ENCODE data around the gene RANBP10.

Gene RANBP10

DNA sequence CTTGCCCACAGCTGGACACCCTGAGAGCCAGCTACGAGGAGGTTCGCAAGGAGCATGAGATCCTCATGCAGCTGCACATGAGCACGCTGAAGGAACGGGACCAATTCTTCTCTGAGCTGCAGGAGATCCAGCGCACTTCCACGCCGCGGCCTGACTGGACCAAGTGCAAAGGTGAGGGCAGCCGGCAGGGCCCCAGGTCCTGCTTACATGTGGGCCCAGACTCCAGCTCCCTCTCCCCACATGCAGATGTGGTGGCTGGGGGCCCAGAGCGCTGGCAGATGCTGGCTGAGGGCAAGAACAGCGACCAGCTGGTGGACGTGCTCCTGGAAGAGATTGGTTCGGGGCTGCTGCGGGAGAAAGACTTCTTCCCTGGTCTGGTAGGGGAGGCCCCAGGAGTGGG lies 19.5 kb upstream of the RANBP10 start:
- DNase-seq, result no peak

DNA sequence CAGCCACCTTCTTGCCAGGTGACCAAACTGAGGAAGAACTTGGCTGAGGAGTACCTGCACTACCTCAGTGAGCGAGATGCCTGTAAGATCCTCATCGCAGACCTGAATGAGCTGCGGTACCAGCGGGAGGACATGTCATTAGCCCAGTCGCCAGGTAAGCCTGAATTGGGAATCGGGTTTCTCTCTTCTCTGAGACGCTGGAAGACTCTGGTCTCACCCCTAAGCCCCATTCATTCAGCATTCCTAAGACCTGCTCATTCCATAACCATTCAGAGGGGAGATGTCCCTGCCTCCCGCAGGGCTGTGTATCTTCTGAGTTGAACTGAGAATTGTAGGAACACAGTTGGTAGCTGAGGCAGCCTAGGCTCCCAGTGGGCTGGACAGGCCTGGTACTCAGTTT lies 18.8 kb upstream of the RANBP10 start:
- DNase-seq, result no peak

DNA sequence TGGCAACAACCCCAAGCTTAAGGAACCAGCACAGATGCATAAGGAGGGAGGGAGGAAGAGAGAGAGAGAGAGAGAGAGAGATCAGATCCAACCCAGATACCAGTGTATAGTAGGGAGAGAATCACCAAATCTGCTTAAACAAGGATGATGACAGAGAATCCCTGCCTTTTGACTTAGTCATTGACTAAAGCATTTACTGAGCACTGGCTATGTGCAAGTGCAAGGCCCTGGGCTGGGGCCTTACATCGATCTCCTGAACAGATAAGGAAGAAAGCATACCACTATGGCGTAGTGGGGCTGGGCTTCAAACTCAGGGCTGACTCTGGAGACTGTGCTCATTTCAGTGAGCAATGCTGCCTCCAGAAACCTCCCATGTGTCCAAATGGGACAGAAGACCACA lies 16.2 kb upstream of the RANBP10 start:
- DNase-seq, result no peak

DNA sequence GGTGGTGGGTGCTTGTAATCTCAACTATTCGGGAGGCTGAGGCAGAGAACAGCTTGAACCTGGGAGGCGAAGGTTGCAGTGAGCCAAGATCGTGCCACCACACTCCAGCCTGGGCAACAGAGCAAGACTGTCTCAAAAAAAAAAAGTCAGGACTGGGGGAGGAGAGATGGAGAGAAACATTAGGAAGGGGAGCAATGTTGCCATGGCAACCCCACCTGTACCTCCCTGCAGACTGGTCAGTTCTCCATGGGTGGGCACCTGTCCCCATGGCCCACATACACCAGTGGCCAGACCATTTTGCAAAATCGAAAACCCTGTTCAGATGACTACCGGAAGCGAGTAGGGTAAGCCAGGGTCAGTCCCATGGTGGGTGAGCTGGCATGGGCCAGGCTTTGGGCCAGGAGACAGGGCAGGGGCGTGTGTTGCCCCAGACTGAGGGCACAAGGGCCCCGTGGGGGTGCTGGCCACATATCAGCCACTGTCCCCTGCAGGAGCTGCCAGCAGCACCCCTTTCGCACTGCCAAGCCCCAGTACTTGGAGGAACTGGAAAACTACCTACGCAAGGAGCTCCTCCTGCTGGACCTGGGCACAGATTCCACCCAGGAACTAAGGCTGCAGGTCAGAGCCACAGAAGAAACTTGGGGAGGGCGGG lies 14.4 kb upstream of the RANBP10 start:
- no peak for DNase-seq

DNA sequence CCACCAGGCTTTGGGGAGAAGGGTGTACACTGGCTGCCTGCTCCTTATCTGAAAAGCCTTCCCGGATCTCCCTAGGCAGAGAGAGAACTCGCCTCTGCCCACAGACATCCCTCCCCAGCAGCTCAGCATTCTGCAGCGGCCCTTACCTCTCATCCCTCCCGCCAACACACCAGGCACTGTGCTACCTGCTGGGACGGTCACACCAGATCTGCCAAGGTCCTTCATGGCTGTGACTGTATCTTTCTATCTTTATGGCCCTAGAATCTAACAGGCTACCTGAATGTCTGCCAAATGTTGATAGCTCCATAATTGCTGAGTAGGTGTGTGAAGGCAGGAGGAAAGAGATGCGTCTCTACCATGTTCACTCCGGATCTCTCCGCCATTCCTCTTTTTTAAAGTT lies 8.2 kb upstream of the RANBP10 start:
- DNase-seq, result no peak

DNA sequence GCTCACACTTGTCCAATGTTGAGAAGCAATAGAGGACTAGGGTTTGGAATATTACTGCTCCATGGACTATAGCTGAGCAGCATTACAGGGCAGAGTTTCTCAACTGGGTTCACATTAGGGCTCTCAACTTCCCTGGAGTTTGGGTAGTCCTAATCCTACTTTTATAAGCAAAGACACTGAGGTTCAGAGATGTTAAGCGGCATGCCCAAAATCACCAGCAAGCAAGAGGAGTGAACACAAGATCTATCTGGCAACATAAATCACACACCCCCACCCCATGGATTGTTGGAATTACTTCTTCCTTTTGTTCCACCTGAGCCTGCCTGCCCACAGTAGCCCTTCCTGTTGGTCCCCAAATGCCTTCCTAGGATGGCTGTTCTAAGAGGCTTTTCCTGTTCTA lies 5.5 kb upstream of the RANBP10 start:
- DNase-seq, result no peak

DNA sequence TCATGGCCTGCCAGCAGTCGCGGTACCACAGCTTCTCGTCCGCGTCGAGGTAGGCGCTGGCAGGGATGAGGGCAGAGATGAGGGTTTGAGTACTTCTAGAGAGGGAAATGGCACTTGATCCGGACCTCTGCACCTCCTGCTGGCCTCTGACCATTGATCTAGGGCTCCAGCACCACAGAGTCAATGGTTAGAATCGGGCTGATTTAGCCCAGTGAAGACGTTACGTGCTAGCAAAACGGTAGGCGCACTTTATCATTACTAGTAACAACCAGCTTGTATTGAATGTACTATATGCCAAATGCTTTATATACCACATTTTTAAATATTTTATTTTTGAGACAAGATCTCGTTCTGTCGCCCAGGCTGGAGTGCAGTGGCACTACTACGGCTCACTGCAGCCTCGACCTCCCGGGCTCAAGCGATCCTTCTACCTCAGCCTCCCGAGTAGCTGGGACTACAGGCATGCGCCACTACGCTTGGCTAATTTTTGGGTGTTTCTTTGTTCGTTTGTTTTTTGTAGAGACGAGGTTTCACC lies 855 bp upstream of the RANBP10 start:
- no peak for DNase-seq

DNA sequence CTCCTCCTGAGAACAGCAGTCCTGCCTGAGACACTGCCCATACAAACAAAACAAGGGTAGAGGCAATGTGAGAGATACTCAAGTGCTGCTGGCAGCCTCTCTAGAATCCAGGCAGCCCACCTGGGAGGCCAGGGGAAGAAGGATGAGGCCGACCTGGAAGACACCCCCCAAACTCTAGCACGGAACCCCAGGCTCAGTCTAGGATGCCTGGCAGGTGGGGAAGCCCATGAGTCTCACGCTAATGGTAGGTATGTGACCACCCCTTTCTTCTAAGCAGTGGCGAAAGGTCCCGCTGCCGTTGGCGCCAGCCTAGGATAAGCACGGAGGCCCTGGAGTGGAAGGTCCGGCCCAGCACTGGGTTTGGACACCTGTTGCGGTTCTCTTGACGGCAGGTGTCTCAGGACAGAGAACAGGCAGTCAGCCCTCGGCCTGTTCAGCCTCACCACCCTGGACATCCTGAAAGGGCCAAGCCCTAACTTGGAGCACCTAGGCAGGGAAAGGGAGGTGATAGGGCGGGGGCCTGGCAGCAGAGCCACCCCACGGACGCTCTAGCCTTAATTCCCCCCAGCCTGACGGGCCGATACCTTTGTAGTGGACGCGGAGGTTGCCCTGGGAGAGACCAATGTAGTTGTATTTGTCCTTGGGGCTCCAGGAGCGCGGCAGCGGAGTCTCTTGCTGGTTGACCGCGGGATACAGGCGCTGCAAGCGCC lies 487 bp downstream of the RANBP10 start:
- no peak for DNase-seq

DNA sequence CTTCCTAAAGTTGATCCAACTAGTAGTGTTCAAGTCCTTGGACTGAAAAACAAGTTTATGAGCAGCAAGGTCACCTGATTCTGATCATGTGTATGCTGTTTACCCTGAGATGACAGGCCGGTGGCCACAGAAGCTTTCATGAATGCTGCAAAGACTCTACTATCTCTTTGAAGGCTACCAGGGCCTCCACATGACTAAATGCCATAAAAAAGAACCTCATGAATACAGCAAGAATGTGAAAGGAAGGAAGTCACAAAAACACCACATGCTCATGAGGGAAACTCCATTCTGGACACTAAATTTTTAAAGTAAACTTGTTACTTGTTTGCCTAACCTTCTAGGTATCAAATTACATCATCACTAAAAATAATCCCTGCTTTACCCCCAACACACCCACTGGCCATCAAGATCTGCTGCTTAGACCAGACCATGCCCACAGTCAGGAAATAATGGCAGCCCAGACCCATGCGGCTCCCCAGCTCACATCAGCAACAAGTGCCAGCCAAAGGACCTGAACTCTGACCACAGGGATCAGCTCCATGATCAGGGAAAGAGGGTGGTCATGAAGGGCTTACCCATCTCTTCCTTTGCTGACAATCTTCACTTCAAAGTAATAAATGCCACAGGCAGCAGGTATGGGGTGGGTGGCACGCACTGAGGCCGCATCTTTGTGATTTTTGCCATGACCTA lies 1.4 kb downstream of the RANBP10 start:
- DNase-seq, result no peak

DNA sequence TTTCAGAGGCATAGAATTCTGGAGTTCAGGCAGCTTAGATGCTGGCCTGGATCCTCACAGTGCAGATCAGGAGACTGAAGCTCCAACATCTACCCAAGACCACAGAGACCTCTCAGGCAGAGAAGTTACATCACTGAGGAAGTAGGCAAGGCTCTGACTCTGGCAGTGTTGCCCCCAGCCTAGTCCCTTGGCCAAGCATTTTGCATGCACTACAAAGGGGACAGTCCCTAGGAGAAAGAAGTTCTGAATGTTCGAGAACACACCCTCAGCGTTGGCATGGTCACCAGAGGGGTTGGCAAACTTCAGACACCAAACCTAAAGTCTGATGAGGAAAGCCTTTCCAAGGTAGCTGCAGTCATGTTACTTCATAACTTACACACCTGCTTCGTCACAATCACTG lies 2.5 kb downstream of the RANBP10 start:
- no peak for DNase-seq

DNA sequence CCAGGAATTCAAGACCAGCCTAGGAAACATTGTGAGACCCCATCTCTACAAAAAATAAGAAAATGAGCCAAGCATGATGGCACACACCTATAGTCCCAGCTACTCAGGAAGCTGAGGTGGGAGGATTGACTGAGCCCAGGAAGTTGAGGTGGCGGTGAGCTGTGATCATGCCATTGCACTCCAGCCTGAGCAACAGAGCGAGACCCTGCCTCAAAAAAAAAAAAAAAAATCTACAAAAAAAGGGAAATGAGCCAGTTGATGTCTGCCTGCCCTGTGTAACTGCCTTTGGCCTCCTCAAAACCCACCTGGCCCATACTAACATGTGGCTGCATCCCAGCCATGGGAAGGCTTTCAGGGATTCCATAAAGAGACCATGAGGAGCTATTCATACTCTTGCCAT lies 4.5 kb downstream of the RANBP10 start:
- DNase-seq, result no peak

DNA sequence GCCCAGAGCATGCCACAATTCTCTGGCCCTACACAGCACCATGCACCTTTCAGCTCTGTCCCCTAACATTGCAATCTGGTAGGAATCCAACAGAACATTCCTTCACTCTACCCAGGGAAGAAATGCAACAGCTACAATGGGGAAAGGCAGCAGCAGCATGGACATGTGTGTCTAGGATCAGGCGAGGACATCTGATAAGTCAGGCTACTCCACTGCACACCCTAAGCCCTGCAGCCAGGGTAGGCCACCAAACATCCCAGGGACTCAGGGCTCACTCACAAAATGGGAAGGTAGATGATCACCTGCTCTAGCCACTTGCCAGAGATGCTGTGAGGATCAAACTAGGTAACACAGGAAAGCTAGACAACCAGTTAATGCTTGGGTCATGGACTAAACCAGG lies 5.1 kb downstream of the RANBP10 start:
- no peak for DNase-seq

DNA sequence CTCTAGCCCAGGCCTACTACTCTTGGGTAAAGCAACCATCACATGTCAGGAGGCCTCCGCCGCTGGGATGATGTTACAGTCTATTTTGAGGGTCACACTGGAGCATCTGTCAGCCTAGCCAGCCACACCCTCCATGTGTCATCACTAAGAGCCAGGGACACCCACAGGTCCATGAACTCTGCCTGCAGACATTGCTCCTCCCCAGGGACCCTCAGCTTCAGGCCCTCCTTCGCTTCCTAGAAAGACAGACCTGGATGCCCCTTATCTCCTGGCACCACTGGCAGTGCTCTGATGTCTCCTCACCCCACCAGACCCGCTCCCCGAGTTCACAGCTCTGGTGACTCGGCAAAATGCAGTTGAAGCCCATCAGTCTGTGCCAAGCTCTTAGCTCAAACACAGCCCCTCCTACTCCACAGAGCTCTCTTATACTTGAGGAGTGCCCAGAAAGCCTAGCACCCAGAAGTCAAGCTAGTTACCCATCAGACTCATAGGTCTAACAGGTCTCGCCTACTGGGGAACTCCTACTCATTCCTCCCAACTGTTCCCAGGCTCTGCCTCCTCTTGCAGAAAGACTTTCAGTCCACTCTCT lies 5.9 kb downstream of the RANBP10 start:
- DNase-seq, result no peak

DNA sequence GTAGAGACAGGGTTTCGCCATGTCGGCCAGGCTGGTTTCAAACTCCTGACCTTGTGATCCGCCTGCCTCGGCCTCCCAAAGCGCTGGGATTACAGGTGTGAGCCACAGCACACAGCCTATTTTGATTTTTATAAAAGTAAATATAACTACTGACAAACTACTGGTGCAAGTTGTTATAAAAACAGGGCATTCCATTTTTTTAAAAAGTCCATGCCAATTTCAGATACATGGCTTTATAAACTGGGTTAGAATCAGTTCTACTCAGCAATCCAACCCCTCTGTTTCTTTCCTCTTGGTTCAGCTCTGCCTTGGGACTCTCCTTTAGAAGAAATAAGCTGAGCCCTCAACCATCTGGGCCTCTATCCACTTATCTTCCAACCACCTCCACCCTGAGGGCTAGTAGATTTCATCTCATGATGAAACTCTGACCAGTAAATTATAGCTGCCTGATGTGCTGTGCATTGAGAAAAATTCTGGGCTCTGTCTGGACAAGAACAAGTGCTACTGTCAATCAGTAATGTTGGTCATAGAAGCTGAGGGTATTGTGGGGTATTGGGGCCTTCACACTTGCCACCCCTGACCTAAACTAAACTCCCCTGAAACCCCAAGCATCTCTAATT lies 10.2 kb downstream of the RANBP10 start:
- no peak for DNase-seq

DNA sequence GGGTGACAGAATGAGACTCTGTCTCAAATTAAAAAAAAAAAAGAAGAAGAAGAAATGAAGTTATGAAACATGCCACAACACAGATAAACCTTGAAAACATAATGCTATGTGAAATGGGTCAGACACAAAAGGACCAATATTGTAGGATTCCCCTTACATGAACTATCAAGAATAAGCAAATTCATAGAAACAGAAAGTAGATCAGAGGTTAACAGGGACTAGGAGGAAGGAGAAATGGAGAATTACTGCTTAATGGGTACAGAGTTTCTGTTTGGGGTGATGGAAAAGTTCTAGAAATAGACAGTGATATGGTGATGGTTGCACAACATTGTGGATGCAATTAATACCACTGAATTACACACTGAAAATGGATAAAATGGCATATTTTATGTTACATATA lies 16.3 kb downstream of the RANBP10 start:
- no peak for DNase-seq

DNA sequence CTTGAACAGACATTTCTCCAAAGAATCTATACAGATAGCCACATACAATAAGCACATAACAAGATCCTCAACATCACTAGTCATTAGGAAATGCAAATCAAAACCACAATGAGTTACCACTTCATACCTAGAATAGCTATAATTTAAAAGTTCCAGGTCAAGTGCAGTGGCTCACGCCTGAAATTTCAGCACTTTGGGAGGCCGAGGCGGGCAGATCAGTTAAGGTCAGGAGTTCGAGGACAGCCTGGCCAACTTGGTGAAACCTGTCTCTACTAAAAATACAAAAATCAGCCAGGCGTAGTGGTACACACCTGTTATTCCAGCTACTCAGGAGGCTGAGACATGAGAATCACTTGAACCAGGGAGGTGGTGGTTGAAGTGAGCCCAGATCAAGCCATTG lies 19.9 kb downstream of the RANBP10 start:
- no peak for DNase-seq

DNA sequence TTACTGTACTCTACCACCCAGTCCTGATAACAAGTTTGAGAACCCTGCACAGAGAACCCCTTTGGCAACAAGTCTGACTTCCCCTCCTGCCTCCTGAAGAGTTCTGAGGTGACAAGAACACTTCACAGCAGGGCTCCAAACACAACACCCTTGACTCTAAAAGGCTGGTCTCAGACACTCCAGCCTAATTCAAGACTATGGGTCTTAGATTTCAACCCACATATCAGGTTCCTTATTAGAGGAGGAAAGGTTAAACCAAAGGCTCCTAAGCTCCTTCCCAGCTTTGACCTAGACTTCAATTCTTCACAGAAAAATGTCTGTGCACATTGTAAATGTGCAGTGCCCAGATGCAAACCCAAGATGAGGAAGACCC lies 23.0 kb downstream of the RANBP10 start:
- no peak for DNase-seq

DNA sequence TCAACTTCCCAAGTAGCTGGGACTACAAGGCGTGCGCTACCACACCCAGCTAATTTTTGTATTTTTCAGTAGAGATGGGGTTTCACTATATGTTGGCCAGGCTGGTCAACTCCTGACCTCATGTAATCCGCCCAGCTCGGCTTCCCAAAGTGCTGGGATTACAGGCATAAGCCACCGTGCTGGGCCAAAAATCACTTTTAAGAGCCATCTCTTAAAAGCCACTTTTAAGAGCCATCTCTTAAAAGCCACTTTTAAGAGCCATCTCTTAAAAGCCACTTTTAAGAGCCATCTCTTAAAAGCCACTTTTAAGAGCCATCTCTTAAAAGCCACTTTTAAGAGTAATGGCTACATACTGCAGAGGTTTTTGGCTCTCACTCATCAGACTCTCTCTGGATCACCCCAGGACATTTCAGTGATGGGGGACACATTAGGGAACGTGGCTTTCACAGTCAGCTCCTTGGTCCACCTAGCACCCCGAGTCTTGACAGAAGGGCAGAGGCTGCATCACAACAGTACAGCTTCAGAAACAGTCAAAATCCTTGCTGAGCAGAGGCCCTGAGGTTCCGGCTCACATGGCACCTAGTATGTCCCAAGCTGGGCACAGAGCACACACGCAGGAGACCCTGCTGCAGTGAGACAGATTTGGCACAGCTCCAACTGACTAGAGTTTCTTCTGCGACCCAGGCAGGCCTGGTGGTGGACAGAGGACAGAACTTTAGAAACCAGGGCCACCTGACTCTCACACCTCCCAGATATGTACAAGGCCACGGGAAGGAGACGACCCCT lies 23.6 kb downstream of the RANBP10 start:
- DNase-seq, result no peak

DNA sequence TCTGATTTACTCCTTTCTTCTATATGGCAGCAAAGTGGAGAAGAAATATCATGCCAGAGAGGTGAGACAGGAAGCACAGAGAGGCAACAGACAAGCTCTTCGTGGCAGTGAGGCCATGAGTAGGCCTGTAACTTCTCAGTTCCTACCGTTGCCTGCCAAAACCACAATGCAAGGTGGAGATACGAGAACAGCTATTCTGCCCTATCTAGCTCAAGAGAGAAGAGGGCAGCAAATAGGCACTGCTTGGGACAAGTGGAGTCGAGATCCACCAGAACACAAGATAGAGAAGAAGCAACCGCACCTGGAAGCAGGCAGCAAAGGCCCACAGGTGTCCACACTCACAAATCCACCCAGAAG lies 24.8 kb downstream of the RANBP10 start:
- no peak for DNase-seq

DNA sequence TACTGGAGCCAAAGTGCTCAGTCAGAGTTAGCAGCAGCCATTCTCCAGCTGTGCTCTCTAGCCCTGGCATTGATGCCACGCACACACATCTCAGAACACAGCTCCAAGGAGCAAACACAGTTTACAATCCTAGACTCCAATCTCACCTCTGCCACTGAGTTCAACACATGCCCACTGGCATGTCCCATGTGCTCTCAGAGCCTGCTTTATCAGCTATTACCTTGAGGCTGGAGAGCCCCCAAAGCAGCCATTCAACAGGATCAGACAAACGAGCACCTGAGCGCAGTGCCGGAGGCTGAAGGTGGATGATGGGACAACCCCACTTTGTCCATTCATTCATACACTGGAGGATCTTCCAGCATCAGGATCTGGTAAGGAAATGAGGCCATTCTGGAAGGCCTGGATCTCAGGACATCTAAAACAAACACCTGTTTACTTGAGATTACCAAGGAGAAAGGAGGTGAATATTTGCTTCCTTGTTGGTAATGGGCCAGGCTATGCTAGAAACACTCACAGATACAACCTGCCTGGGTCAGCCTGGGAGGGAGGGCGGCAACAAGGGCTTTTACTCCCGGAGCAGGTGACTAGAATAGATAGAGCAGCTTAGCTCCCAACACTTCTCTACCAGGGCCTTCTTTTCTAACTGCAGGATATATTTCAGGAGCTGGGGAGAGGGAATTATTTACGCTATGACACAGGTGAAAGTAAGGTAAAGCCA lies 25.4 kb downstream of the RANBP10 start:
- DNase-seq, result no peak

DNA sequence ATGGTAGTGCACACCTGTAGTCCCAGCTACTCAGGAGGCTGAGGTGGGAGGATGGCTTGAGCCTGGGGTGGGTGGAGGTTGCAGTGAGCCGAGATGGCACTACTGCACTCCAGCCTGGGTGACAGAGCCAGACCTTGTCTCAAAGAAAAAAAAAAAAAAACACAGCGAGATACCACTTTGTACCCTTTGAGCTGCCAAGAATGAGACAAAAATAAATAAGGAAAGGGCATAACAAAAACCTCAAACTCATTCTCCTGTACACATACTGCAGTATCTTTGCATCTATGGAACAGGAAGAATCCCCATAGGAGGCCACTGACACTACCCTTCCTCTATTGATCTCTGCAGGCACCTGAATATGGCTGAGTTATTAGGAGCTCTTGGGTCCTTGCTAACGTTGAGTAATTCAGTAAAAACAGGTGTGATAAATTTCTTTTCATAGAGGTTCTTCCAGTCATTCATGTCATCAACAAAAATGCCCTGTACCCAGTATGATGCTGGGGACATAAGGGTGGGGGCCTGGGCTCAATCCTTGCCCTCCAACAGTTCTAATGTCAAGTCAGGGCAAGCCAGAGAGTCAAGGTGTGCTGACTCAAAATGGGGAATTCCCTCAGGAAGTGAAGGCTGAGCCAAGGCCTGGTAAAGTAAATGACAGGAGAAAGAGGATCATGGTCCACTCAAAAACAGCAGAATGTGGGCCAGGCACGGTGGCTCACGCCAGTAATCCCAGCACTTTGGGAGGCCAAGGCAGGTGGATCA lies 26.9 kb downstream of the RANBP10 start:
- DNase-seq, result no peak

All from NCI-H2171 (cell line).